ENCODE results near the gene APPL1.
"Not testable (repeated sequence)": the region's sequence is repeated elsewhere in the genome, so short reads cannot be mapped to it uniquely, and the experiment has no call there.

The APPL1 gene

GRCh38 chr3:57268416-57268815 lies 40.9 kb downstream of the APPL1 start:
- no peak for DNase-seq (ENCODE audit: low read depth)

GRCh38 chr3:57274845-57275244 lies 47.3 kb downstream of the APPL1 start:
- no peak for DNase-seq (ENCODE audit: low read depth)

GRCh38 chr3:57275393-57275792 lies 47.9 kb downstream of the APPL1 start:
- DNase-seq (ENCODE audit: low read depth) = no peak

- no peak for DNase-seq (ENCODE audit: low read depth)
Measured at GRCh38 chr3:57278237-57278636, 50.7 kb downstream of the APPL1 start.

- no peak for DNase-seq (ENCODE audit: low read depth)
Measured at GRCh38 chr3:57279685-57280084, 52.2 kb downstream of the APPL1 start.

GRCh38 chr3:57281715-57282114 lies 54.2 kb downstream of the APPL1 start:
- no peak for DNase-seq (ENCODE audit: low read depth)

GRCh38 chr3:57283334-57283733 lies 55.8 kb downstream of the APPL1 start:
- no peak for DNase-seq (ENCODE audit: low read depth)

GRCh38 chr3:57287205-57287604 lies 59.7 kb downstream of the APPL1 start:
- no peak for DNase-seq (ENCODE audit: low read depth)

GRCh38 chr3:57288403-57288802 lies 60.9 kb downstream of the APPL1 start:
- no peak for DNase-seq (ENCODE audit: low read depth)

- no peak for DNase-seq (ENCODE audit: low read depth)
Measured at GRCh38 chr3:57292159-57292896, 64.8 kb downstream of the APPL1 start, which contains the start of gene ASB14. Gene ASB14, minus strand, starts transcription at chr3:57292685. Its CDS starts 652 bp downstream, at chr3:57292033.

- no peak for DNase-seq (ENCODE audit: low read depth)
Measured at GRCh38 chr3:57292897-57293526, 65.5 kb downstream of the APPL1 start.

- DNase-seq (ENCODE audit: low read depth) = no peak
Measured at GRCh38 chr3:57298041-57298440, 70.5 kb downstream of the APPL1 start.

- not testable (repeated sequence) for DNase-seq (ENCODE audit: low read depth)
Measured at GRCh38 chr3:57303520-57303919, 76.0 kb downstream of the APPL1 start.

GRCh38 chr3:57309769-57310360 lies 82.3 kb downstream of the APPL1 start:
- no peak for DNase-seq (ENCODE audit: low read depth)

GRCh38 chr3:57314204-57314603 lies 86.7 kb downstream of the APPL1 start:
- no peak for DNase-seq (ENCODE audit: low read depth)
